Measurements from ENCODE around the gene CACNA1D.

Gene CACNA1D

GRCh38 chr3:53849916-53850315 lies 355.5 kb downstream of the CACNA1D start:
- no peak for DNase-seq (ENCODE audit: low spot score)

GRCh38 chr3:53850895-53851294 lies 356.5 kb downstream of the CACNA1D start:
- no peak for DNase-seq (ENCODE audit: low spot score)

DNA sequence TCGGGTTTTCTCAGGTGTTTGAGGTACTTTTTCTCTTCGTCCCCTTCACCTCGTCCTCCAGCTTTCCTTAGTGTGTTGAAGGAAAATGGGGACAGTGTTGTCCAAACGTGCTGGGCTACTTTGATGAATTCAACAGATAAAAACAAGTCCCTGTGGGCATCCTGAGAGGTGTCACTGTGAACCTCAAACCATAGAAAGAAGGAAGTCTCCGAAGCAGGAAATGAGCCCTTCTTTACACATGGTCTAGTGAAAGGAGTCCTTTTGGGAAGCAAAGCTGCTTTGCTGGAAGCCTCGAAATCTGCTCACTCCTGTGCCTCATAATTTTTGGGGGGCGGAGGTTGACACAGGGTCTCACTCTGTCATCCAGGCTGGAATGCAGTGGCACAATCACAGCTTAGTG lies 362.6 kb downstream of the CACNA1D start:
- DNase-seq (ENCODE audit: low spot score): no peak

GRCh38 chr3:53858096-53858741 lies 363.8 kb downstream of the CACNA1D start:
- DNase-seq (ENCODE audit: low spot score): no peak

DNA sequence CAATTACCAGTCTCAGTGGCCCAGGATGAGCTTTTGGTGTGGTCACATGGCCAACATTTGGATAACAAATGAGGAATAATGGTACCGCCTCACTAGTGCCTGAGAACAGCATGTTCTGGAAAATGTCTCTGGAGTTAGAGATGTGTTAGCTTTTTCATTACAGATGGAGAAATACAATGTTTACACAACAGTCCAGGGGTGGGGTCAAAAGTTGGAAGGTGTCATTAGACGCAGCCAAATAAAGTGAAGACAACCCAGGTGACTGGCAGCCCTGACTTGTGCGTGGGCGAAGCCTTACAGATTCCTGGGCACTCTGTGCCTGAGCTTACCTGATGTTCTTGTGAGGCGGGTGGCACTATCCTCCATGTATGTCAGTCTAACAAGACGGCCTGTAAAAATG lies 364.8 kb downstream of the CACNA1D start:
- no peak for DNase-seq (ENCODE audit: low spot score)

GRCh38 chr3:53860196-53860595 lies 365.8 kb downstream of the CACNA1D start:
- DNase-seq (ENCODE audit: low spot score): no peak

DNA sequence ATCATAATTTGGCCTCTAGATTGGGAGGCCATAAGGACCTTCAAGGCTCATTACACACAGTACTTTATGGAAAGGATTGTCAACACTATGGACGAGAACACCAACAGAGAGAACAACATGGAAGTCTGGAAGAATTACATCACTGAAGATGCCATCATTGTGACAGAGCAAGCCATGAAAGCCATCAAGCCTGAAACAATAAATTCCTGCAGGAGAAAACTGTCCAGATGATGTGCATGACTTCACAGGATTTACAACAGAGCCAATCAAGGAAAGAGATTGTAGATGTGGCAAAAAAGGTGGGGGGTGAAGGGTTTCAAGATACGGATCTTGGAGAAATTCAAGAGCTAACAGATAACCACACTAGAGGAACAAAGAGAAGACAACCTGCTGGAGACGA lies 367.8 kb downstream of the CACNA1D start:
- DNase-seq (ENCODE audit: low spot score): no peak

DNA sequence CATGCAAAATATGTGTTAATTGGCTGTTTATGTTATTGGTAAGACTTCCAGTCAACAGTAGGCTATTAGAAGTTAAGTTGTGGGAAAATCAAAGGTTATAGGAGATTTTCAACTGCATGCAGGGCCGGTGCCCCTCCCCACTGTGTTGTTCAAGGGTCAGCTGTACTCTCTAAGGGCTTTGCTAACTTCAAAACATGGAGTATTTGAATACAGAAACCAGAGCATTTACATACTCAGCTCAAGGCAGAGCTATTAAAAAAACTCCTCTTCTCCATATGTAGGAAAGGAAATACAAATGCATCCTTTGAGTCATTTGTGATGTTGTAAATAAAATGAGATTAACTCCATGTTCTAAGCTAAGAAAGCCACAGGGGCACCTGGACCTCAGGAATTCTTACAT lies 368.7 kb downstream of the CACNA1D start:
- no peak for DNase-seq (ENCODE audit: low spot score)

Data from AG08396 (cell line).